Measurements from ENCODE around the gene NDUFA11. TPM values are rescaled to one million over a fixed set of nuclear protein-coding genes. Genes with fewer than 3 reads are reported as not detected.

The NDUFA11 gene
- total and polyA plus RNA-seq, 9 of the 15 experiments (the other 6 are each of a cell fraction or from before 2014, with no cell fraction given): 63.3 to 486 (median 274) TPM

DNA sequence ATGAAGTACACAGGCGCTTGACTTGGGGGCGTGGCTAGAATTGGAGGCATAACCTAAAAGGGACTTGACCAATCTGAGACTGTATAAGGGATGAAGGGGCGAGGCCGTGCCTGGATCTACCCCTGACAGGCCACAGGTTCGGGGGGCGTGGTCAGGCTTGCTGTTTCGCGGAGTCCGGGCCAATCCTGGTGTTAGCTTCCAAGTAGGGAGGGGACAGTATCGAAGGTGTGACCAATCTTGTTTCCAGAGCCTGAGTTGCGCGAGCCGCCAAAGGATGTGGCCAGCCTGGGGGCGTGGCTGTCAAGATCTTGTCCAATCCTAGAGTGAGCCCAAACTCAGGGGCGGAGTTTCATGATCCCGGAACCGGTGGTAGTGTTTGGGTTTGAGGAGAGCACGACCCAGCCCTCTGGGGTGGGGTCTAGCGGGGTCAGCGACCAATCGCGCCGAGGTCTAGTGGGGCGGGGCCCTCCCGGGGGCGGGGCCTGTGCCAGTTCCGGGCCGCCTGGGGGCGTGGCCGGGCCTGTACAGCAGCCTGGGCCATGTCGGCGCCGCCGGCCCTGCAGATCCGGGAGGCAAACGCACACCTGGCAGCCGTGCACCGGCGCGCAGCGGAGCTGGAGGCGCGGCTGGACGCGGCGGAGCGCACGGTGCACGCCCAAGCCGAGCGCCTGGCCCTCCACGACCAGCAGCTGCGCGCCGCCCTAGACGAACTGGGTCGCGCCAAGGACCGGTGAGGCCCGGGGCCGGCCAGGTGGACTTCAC, 943 bp upstream of the NDUFA11 start, which contains the start of gene VMAC (continued):
- TF ChIP-seq, protein P1, sequence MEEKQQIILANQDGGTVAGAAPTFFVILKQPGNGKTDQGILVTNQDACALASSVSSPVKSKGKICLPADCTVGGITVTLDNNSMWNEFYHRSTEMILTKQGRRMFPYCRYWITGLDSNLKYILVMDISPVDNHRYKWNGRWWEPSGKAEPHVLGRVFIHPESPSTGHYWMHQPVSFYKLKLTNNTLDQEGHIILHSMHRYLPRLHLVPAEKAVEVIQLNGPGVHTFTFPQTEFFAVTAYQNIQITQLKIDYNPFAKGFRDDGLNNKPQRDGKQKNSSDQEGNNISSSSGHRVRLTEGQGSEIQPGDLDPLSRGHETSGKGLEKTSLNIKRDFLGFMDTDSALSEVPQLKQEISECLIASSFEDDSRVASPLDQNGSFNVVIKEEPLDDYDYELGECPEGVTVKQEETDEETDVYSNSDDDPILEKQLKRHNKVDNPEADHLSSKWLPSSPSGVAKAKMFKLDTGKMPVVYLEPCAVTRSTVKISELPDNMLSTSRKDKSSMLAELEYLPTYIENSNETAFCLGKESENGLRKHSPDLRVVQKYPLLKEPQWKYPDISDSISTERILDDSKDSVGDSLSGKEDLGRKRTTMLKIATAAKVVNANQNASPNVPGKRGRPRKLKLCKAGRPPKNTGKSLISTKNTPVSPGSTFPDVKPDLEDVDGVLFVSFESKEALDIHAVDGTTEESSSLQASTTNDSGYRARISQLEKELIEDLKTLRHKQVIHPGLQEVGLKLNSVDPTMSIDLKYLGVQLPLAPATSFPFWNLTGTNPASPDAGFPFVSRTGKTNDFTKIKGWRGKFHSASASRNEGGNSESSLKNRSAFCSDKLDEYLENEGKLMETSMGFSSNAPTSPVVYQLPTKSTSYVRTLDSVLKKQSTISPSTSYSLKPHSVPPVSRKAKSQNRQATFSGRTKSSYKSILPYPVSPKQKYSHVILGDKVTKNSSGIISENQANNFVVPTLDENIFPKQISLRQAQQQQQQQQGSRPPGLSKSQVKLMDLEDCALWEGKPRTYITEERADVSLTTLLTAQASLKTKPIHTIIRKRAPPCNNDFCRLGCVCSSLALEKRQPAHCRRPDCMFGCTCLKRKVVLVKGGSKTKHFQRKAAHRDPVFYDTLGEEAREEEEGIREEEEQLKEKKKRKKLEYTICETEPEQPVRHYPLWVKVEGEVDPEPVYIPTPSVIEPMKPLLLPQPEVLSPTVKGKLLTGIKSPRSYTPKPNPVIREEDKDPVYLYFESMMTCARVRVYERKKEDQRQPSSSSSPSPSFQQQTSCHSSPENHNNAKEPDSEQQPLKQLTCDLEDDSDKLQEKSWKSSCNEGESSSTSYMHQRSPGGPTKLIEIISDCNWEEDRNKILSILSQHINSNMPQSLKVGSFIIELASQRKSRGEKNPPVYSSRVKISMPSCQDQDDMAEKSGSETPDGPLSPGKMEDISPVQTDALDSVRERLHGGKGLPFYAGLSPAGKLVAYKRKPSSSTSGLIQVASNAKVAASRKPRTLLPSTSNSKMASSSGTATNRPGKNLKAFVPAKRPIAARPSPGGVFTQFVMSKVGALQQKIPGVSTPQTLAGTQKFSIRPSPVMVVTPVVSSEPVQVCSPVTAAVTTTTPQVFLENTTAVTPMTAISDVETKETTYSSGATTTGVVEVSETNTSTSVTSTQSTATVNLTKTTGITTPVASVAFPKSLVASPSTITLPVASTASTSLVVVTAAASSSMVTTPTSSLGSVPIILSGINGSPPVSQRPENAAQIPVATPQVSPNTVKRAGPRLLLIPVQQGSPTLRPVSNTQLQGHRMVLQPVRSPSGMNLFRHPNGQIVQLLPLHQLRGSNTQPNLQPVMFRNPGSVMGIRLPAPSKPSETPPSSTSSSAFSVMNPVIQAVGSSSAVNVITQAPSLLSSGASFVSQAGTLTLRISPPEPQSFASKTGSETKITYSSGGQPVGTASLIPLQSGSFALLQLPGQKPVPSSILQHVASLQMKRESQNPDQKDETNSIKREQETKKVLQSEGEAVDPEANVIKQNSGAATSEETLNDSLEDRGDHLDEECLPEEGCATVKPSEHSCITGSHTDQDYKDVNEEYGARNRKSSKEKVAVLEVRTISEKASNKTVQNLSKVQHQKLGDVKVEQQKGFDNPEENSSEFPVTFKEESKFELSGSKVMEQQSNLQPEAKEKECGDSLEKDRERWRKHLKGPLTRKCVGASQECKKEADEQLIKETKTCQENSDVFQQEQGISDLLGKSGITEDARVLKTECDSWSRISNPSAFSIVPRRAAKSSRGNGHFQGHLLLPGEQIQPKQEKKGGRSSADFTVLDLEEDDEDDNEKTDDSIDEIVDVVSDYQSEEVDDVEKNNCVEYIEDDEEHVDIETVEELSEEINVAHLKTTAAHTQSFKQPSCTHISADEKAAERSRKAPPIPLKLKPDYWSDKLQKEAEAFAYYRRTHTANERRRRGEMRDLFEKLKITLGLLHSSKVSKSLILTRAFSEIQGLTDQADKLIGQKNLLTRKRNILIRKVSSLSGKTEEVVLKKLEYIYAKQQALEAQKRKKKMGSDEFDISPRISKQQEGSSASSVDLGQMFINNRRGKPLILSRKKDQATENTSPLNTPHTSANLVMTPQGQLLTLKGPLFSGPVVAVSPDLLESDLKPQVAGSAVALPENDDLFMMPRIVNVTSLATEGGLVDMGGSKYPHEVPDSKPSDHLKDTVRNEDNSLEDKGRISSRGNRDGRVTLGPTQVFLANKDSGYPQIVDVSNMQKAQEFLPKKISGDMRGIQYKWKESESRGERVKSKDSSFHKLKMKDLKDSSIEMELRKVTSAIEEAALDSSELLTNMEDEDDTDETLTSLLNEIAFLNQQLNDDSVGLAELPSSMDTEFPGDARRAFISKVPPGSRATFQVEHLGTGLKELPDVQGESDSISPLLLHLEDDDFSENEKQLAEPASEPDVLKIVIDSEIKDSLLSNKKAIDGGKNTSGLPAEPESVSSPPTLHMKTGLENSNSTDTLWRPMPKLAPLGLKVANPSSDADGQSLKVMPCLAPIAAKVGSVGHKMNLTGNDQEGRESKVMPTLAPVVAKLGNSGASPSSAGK (IDR thresholded peaks at IDR 0.05): no peak
- no peak for TF ChIP-seq FIP1L1 (IDR thresholded peaks at IDR 0.05; ENCODE audit: low read depth, low read length, poor library complexity, severe bottlenecking)
- peak; percentile 39 for TF ChIP-seq TAF1 (IDR thresholded peaks at IDR 0.05; ENCODE audit: control insufficient read depth, extremely low read depth, insufficient read depth, low read length, severe bottlenecking)
- no peak for TF ChIP-seq ZNF717 (CRISPR knock-in tag; IDR thresholded peaks at IDR 0.05)
- TF ChIP-seq, protein P2, sequence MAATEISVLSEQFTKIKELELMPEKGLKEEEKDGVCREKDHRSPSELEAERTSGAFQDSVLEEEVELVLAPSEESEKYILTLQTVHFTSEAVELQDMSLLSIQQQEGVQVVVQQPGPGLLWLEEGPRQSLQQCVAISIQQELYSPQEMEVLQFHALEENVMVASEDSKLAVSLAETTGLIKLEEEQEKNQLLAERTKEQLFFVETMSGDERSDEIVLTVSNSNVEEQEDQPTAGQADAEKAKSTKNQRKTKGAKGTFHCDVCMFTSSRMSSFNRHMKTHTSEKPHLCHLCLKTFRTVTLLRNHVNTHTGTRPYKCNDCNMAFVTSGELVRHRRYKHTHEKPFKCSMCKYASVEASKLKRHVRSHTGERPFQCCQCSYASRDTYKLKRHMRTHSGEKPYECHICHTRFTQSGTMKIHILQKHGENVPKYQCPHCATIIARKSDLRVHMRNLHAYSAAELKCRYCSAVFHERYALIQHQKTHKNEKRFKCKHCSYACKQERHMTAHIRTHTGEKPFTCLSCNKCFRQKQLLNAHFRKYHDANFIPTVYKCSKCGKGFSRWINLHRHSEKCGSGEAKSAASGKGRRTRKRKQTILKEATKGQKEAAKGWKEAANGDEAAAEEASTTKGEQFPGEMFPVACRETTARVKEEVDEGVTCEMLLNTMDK (IDR thresholded peaks at IDR 0.05; ENCODE audit: borderline replicate concordance, insufficient read depth, low read depth, low read length, poor library complexity, severe bottlenecking): no peak
- no peak for TF ChIP-seq U2AF1 (optimal IDR thresholded peaks at IDR 0.05; ENCODE audit: low read depth, low read length)
- peak; percentile 80 for TF ChIP-seq POLR2G (IDR thresholded peaks at IDR 0.05; ENCODE audit: low read depth, low read length)
- peak; percentile 85; the same call in 1 of the 2 replicates for TF ChIP-seq ZNF282 (CRISPR knock-in tag; IDR thresholded peaks at IDR 0.05)
- no peak for TF ChIP-seq ETV6 (IDR thresholded peaks at IDR 0.05; ENCODE audit: borderline replicate concordance in 1 of 2, low read depth in 2 of 2, low read length in 1 of 2)
- TF ChIP-seq ETV6 (CRISPR knock-in tag; IDR thresholded peaks at IDR 0.05; ENCODE audit: borderline replicate concordance): no peak
- TF ChIP-seq ZNF232 (CRISPR knock-in tag; IDR thresholded peaks at IDR 0.05): no peak

Measured in K562 (cell line).